HG03432 (cell line): ENCODE data around the gene TOM1.

ENCODE experiments used
- ATAC-seq: cut with Tn5 transposase; IDR thresholded peaks from one replicate; pipeline ENCODE4 v1.9.1; 2021; ENCODE audit warnings: mild to moderate bottlenecking, moderate library complexity; ENCODE audit not compliant: unreplicated experiment

The TOM1 gene

GRCh38 chr22:35322893-35323292 lies 23.2 kb downstream of the TOM1 start:
- no peak for ATAC-seq

- ATAC-seq = no peak
These were observed 23.6 kb downstream of the TOM1 start for GRCh38 chr22:35323305-35323704.

- no peak for ATAC-seq
These were observed 24.4 kb downstream of the TOM1 start for GRCh38 chr22:35324067-35324466.

- ATAC-seq = no peak
These were observed 25.1 kb downstream of the TOM1 start for GRCh38 chr22:35324762-35325161.

- no peak for ATAC-seq
These were observed 25.5 kb downstream of the TOM1 start for GRCh38 chr22:35325209-35325608.

GRCh38 chr22:35326854-35327562 lies 27.3 kb downstream of the TOM1 start:
- no peak for ATAC-seq

GRCh38 chr22:35327690-35328471 lies 28.2 kb downstream of the TOM1 start:
- ATAC-seq = no peak

GRCh38 chr22:35328472-35328885 lies 28.8 kb downstream of the TOM1 start:
- ATAC-seq = no peak

- no peak for ATAC-seq
These were observed 29.6 kb downstream of the TOM1 start for GRCh38 chr22:35329114-35329847.

- ATAC-seq = no peak
These were observed 30.7 kb downstream of the TOM1 start for GRCh38 chr22:35330258-35330861.

- ATAC-seq = no peak
These were observed 32.6 kb downstream of the TOM1 start for GRCh38 chr22:35332278-35332677.

- ATAC-seq = no peak
These were observed 33.5 kb downstream of the TOM1 start for GRCh38 chr22:35333220-35333619.

- ATAC-seq = no peak
These were observed 34.3 kb downstream of the TOM1 start for GRCh38 chr22:35334004-35334403.

GRCh38 chr22:35335468-35335867 lies 35.8 kb downstream of the TOM1 start:
- ATAC-seq = no peak

- ATAC-seq = no peak
These were observed 36.5 kb downstream of the TOM1 start for GRCh38 chr22:35335936-35336781.

GRCh38 chr22:35337932-35338331 lies 38.2 kb downstream of the TOM1 start:
- ATAC-seq = no peak

GRCh38 chr22:35341090-35341874 lies 41.6 kb downstream of the TOM1 start:
- ATAC-seq = no peak

- no peak for ATAC-seq
These were observed 42.7 kb downstream of the TOM1 start for GRCh38 chr22:35342390-35342789.

GRCh38 chr22:35343664-35344550 lies 44.2 kb downstream of the TOM1 start:
- no peak for ATAC-seq
